ELR (cell line): ENCODE measurements around the gene COX10.
"Not testable (repeated sequence)": the region's sequence is repeated elsewhere in the genome, so short reads cannot be mapped to it uniquely, and the experiment has no call there.

Experiments
- DNase-seq: peaks from one replicate; pipeline ENCODE4 v3.0.0-alpha.2; 2015; ENCODE audit warnings: low read depth

Gene COX10

GRCh38 chr17:14179951-14180350 is 110.6 kb downstream of the COX10 start:
- DNase-seq, result not testable (repeated sequence)

- not testable (repeated sequence) for DNase-seq
Measured at GRCh38 chr17:14182084-14182483, 112.8 kb downstream of the COX10 start.

GRCh38 chr17:14184536-14184935 is 115.2 kb downstream of the COX10 start:
- DNase-seq, result not testable (repeated sequence)

GRCh38 chr17:14186443-14186842 is 117.1 kb downstream of the COX10 start:
- DNase-seq, result not testable (repeated sequence)

- not testable (repeated sequence) for DNase-seq
Measured at GRCh38 chr17:14190774-14191173, 121.5 kb downstream of the COX10 start.

- not testable (repeated sequence) for DNase-seq
Measured at GRCh38 chr17:14191469-14191868, 122.2 kb downstream of the COX10 start.

GRCh38 chr17:14192039-14192438 is 122.7 kb downstream of the COX10 start:
- DNase-seq, result not testable (repeated sequence)

GRCh38 chr17:14192636-14193344 is 123.5 kb downstream of the COX10 start:
- DNase-seq, result not testable (repeated sequence)

GRCh38 chr17:14196377-14196997 is 127.2 kb downstream of the COX10 start:
- no peak for DNase-seq

GRCh38 chr17:14197057-14197456 is 127.8 kb downstream of the COX10 start:
- DNase-seq, result no peak

GRCh38 chr17:14197586-14197985 is 128.3 kb downstream of the COX10 start:
- no peak for DNase-seq

GRCh38 chr17:14198013-14198412 is 128.7 kb downstream of the COX10 start:
- no peak for DNase-seq

- DNase-seq, result no peak
Measured at GRCh38 chr17:14198575-14198974, 129.3 kb downstream of the COX10 start.

- DNase-seq, result no peak
Measured at GRCh38 chr17:14199601-14200000, 130.3 kb downstream of the COX10 start.

- no peak for DNase-seq
Measured at GRCh38 chr17:14200354-14200753, 131.1 kb downstream of the COX10 start.

- DNase-seq, result no peak
Measured at GRCh38 chr17:14201021-14201987, 132.0 kb downstream of the COX10 start.

- DNase-seq, result no peak
Measured at GRCh38 chr17:14201988-14202380, 132.7 kb downstream of the COX10 start.

GRCh38 chr17:14202388-14203166 is 133.3 kb downstream of the COX10 start:
- DNase-seq, result no peak

- peak; percentile 24 for DNase-seq
Measured at GRCh38 chr17:14203388-14203787, 134.1 kb downstream of the COX10 start.

GRCh38 chr17:14204084-14204483 is 134.8 kb downstream of the COX10 start:
- no peak for DNase-seq

GRCh38 chr17:14204546-14204945 is 135.2 kb downstream of the COX10 start:
- DNase-seq, result no peak

GRCh38 chr17:14205380-14205779 is 136.1 kb downstream of the COX10 start:
- no peak for DNase-seq
